ENCODE results near the gene HACD2. TPM values are rescaled to one million over a fixed set of nuclear protein-coding genes. Genes with fewer than 3 reads are reported as not detected.
"Not testable (repeated sequence)": the region's sequence is repeated elsewhere in the genome, so short reads cannot be mapped to it uniquely, and the experiment has no call there.

Gene HACD2
- total and polyA plus RNA-seq, 2 donors (not counting 3 experiments of a cell fraction or from before 2014, with no cell fraction given), result 17.0 to 20.9 TPM

GRCh38 chr3:123488645-123489347 is 96.1 kb downstream of the HACD2 start:
- Histone ChIP-seq H3K4me3 (replicated peaks in 1 of 3; ENCODE audit: insufficient read depth in 1 of 3, low read depth in 1 of 3, low read length in 3 of 3) (no peak overlapping the region), H3K9me1 (replicated peaks; ENCODE audit: control insufficient read depth, extremely low read depth, insufficient read depth, low read length) (no peaks in the 10 kb centered on the region), H3K36me3 (ENCODE audit: control insufficient read depth in 2 of 2, extremely low read depth in 1 of 2, insufficient read depth in 2 of 2, low read length in 2 of 2) (no peaks in the 10 kb centered on the region), H4K20me1 (replicated peaks; ENCODE audit: control insufficient read depth, extremely low read depth, insufficient read depth, low read length) (no peaks in the 10 kb centered on the region), H3K79me2 (ENCODE audit: control insufficient read depth, insufficient read depth, low read length) (no peaks in the 10 kb centered on the region), H3K27ac (ENCODE audit: insufficient read depth, low read depth, low read length) (no peak overlapping the region), H3K27me3 (ENCODE audit: control insufficient read depth in 2 of 2, insufficient read depth in 2 of 2, low read length in 2 of 2) (no peaks in the 10 kb centered on the region), H3K9me3 (replicated peaks; ENCODE audit: control insufficient read depth, insufficient read depth, low read length) (no peaks in the 10 kb centered on the region), H3K4me2 (ENCODE audit: insufficient read depth, low read length) (no peak overlapping the region), H3K9ac (replicated peaks; ENCODE audit: extremely low read depth, insufficient read depth, low read length) (no peak overlapping the region), H2AFZ (ENCODE audit: low read depth, low read length) (no peak overlapping the region), H3K4me1 (ENCODE audit: control insufficient read depth, extremely low read depth, insufficient read depth, low read length) (no peaks in the 10 kb centered on the region)
- dilution Hi-C loops (cut with MboI; ENCODE audit: extremely low pct_ligation_motif_present, low sequenced_read_pairs) (no loop called here), intact Hi-C loops (cut with micrococcal nuclease) (loop anchor here (1.0 to 2.0 kb wide), 4 partner anchors 38 to 202 kb away; no protein-coding TSS in a partner anchor)
- FAIRE-seq, result no peak
- ChIA-PET POLR2A (no interaction called here), CTCF (interaction anchor here (0.6 to 3.1 kb wide), 36 partner anchors 10 to 1942 kb away, joined by 3 to 121 read pairs (median 4); partner anchors contain the start of gene ADCY5)
- no TSS peak for BruUV-seq (replicated peaks)
- no peak for DNase-seq (ENCODE audit: low read depth, low spot score)
- TF ChIP-seq MYC (IDR thresholded peaks at IDR 0.05; ENCODE audit: low read depth, low read length) (no peak), MAX (IDR thresholded peaks at IDR 0.05; ENCODE audit: insufficient read depth, insufficient read length) (no peak), JUN (IDR thresholded peaks at IDR 0.05; ENCODE audit: borderline replicate concordance, insufficient read depth, insufficient read length, low read depth) (no peak), GATA2 (IDR thresholded peaks at IDR 0.05; ENCODE audit: insufficient read depth, insufficient read length, low read depth, low read length) (no peak), POLR2A (IDR thresholded peaks at IDR 0.05; ENCODE audit: low read depth, low read length) (no peak), EZH2 (IDR thresholded peaks at IDR 0.05; ENCODE audit: borderline replicate concordance, low read depth, low read length, severe bottlenecking) (no peak), FOS (IDR thresholded peaks at IDR 0.05; ENCODE audit: borderline replicate concordance, insufficient read depth, low read length) (no peak), POLR2AphosphoS5 (IDR thresholded peaks at IDR 0.05; ENCODE audit: insufficient read depth, low read depth, low read length) (no peak)
- TF ChIP-seq, protein P1, sequence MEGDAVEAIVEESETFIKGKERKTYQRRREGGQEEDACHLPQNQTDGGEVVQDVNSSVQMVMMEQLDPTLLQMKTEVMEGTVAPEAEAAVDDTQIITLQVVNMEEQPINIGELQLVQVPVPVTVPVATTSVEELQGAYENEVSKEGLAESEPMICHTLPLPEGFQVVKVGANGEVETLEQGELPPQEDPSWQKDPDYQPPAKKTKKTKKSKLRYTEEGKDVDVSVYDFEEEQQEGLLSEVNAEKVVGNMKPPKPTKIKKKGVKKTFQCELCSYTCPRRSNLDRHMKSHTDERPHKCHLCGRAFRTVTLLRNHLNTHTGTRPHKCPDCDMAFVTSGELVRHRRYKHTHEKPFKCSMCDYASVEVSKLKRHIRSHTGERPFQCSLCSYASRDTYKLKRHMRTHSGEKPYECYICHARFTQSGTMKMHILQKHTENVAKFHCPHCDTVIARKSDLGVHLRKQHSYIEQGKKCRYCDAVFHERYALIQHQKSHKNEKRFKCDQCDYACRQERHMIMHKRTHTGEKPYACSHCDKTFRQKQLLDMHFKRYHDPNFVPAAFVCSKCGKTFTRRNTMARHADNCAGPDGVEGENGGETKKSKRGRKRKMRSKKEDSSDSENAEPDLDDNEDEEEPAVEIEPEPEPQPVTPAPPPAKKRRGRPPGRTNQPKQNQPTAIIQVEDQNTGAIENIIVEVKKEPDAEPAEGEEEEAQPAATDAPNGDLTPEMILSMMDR (IDR thresholded peaks at IDR 0.05; ENCODE audit: extremely low read depth in 1 of 2, insufficient read depth in 1 of 2, low read depth in 1 of 2, low read length in 2 of 2), result no peak

DNA sequence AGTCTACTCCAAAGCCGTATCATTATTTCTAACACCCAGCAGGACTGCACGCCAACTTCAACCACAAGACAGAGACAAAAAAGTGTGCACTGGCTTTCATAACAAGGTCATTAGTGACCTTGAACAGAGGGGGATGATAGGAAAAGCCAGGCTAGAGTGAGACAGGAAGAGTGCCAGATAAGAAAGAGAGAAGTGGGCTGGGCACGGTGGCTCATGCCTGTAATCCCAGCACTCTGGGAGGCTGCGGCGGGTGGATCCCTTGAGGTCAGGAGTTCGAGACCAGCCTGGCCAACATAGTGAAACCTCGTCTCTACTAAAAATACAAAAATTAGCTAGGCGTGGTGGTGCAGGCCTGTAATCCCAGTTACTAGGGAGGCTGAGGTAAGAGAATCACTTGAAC is 97.8 kb downstream of the HACD2 start:
- H4K20me1 ChIP-seq (replicated peaks; ENCODE audit: control insufficient read depth, extremely low read depth, insufficient read depth, low read length); DNase-seq (ENCODE audit: low read depth, low spot score); H3K4me1 ChIP-seq (ENCODE audit: control insufficient read depth, extremely low read depth, insufficient read depth, low read length); intact Hi-C loops (cut with micrococcal nuclease); dilution Hi-C loops (cut with MboI; ENCODE audit: extremely low pct_ligation_motif_present, low sequenced_read_pairs); H3K4me2 ChIP-seq (ENCODE audit: insufficient read depth, low read length); H3K27ac ChIP-seq (ENCODE audit: insufficient read depth, low read depth, low read length); H3K27me3 ChIP-seq (ENCODE audit: control insufficient read depth in 2 of 2, insufficient read depth in 2 of 2, low read length in 2 of 2); H2AFZ ChIP-seq (ENCODE audit: low read depth, low read length); H3K4me3 ChIP-seq (replicated peaks in 1 of 3; ENCODE audit: insufficient read depth in 1 of 3, low read depth in 1 of 3, low read length in 3 of 3); POLR2A ChIA-PET; BruUV-seq (replicated peaks); H3K79me2 ChIP-seq (ENCODE audit: control insufficient read depth, insufficient read depth, low read length); H3K9me3 ChIP-seq (replicated peaks; ENCODE audit: control insufficient read depth, insufficient read depth, low read length); CTCF ChIA-PET; H3K36me3 ChIP-seq (ENCODE audit: control insufficient read depth in 2 of 2, extremely low read depth in 1 of 2, insufficient read depth in 2 of 2, low read length in 2 of 2); H3K9me1 ChIP-seq (replicated peaks; ENCODE audit: control insufficient read depth, extremely low read depth, insufficient read depth, low read length); H3K9ac ChIP-seq (replicated peaks; ENCODE audit: extremely low read depth, insufficient read depth, low read length); FAIRE-seq: not testable (repeated sequence)

Data from endothelial cell of umbilical vein (primary cell).